ENCODE data around the gene IREB2.

Gene IREB2

GRCh38 chr15:78460737-78461136 lies 22.7 kb downstream of the IREB2 start:
- H2AFZ ChIP-seq (ENCODE audit: low read depth, low read length) = no peak overlapping the region
- H3K9ac ChIP-seq (ENCODE audit: low read length) = no peak overlapping the region
- H3K27me3 ChIP-seq (ENCODE audit: low read depth, low read length) = no peaks in the 10 kb centered on the region
- H3K4me1 ChIP-seq (ENCODE audit: low read length) = peaks cover 24% of the 10 kb centered on the region
- peaks cover 84% of the 10 kb centered on the region for H3K79me2 ChIP-seq (ENCODE audit: low read length)
- H3K4me2 ChIP-seq (ENCODE audit: low read length) = peak overlapping the region; percentile 42
- H3K4me3 ChIP-seq (ENCODE audit: low read length) = no peak overlapping the region
- 0 out of 2 replicates have a peak overlapping the region, but pooled peaks have one; percentile 8 for H3K27ac ChIP-seq (ENCODE audit: low read length)
- H3K9me3 ChIP-seq (ENCODE audit: insufficient read depth, low read length) = no peaks in the 10 kb centered on the region
- H3K36me3 ChIP-seq (replicated peaks; ENCODE audit: low read depth, low read length) = peaks cover 43% of the 10 kb centered on the region
- TF ChIP-seq CTCF (IDR thresholded peaks at IDR 0.05; ENCODE audit: low read depth, low read length) (no peak), EZH2phosphoT487 (IDR thresholded peaks at IDR 0.05; ENCODE audit: low read depth) (no peak)
- H4K20me1 ChIP-seq (ENCODE audit: insufficient read depth, low read length) = peaks cover 57% of the 10 kb centered on the region

GRCh38 chr15:78461171-78461888 lies 23.3 kb downstream of the IREB2 start:
- H3K27me3 ChIP-seq (ENCODE audit: low read depth, low read length) = no peaks in the 10 kb centered on the region
- H3K4me1 ChIP-seq (ENCODE audit: low read length) = peaks cover 23% of the 10 kb centered on the region
- no peak overlapping the region for H2AFZ ChIP-seq (ENCODE audit: low read depth, low read length)
- H3K27ac ChIP-seq (ENCODE audit: low read length) = 0 out of 2 replicates have a peak overlapping the region, but pooled peaks have one; percentile 8
- H3K9me3 ChIP-seq (ENCODE audit: insufficient read depth, low read length) = no peaks in the 10 kb centered on the region
- H4K20me1 ChIP-seq (ENCODE audit: insufficient read depth, low read length) = peaks cover 51% of the 10 kb centered on the region
- peaks cover 47% of the 10 kb centered on the region for H3K36me3 ChIP-seq (replicated peaks; ENCODE audit: low read depth, low read length)
- H3K9ac ChIP-seq (ENCODE audit: low read length) = no peak overlapping the region
- peaks cover 78% of the 10 kb centered on the region for H3K79me2 ChIP-seq (ENCODE audit: low read length)
- H3K4me3 ChIP-seq (ENCODE audit: low read length) = no peak overlapping the region
- peak overlapping the region; percentile 42 for H3K4me2 ChIP-seq (ENCODE audit: low read length)
- TF ChIP-seq CTCF (IDR thresholded peaks at IDR 0.05; ENCODE audit: low read depth, low read length) (no peak), EZH2phosphoT487 (IDR thresholded peaks at IDR 0.05; ENCODE audit: low read depth) (no peak)

GRCh38 chr15:78469031-78469430 lies 31.0 kb downstream of the IREB2 start:
- no peak overlapping the region for H3K4me3 ChIP-seq (ENCODE audit: low read length)
- H2AFZ ChIP-seq (ENCODE audit: low read depth, low read length) = no peak overlapping the region
- no peaks in the 10 kb centered on the region for H3K4me1 ChIP-seq (ENCODE audit: low read length)
- peaks cover 74% of the 10 kb centered on the region for H3K36me3 ChIP-seq (replicated peaks; ENCODE audit: low read depth, low read length)
- no peak overlapping the region for H3K27ac ChIP-seq (ENCODE audit: low read length)
- peaks cover 8% of the 10 kb centered on the region; the same call in 1 of the 2 replicates for H3K79me2 ChIP-seq (ENCODE audit: low read length)
- H4K20me1 ChIP-seq (ENCODE audit: insufficient read depth, low read length) = no peaks in the 10 kb centered on the region
- no peaks in the 10 kb centered on the region for H3K9me3 ChIP-seq (ENCODE audit: insufficient read depth, low read length)
- no peak overlapping the region for H3K9ac ChIP-seq (ENCODE audit: low read length)
- no peaks in the 10 kb centered on the region for H3K27me3 ChIP-seq (ENCODE audit: low read depth, low read length)
- no peak overlapping the region for H3K4me2 ChIP-seq (ENCODE audit: low read length)
- TF ChIP-seq EZH2phosphoT487 (IDR thresholded peaks at IDR 0.05; ENCODE audit: low read depth) (no peak), CTCF (IDR thresholded peaks at IDR 0.05; ENCODE audit: low read depth, low read length) (no peak)

GRCh38 chr15:78477295-78477694 lies 39.3 kb downstream of the IREB2 start:
- Histone ChIP-seq H4K20me1 (ENCODE audit: insufficient read depth, low read length) (no peaks in the 10 kb centered on the region), H3K4me1 (ENCODE audit: low read length) (no peaks in the 10 kb centered on the region), H3K27ac (ENCODE audit: low read length) (no peak overlapping the region), H3K27me3 (ENCODE audit: low read depth, low read length) (no peaks in the 10 kb centered on the region), H3K9me3 (ENCODE audit: insufficient read depth, low read length) (no peaks in the 10 kb centered on the region), H3K4me3 (ENCODE audit: low read length) (no peak overlapping the region), H2AFZ (ENCODE audit: low read depth, low read length) (no peak overlapping the region), H3K79me2 (ENCODE audit: low read length) (no peaks in the 10 kb centered on the region), H3K9ac (ENCODE audit: low read length) (no peak overlapping the region), H3K36me3 (replicated peaks; ENCODE audit: low read depth, low read length) (peaks cover 63% of the 10 kb centered on the region), H3K4me2 (ENCODE audit: low read length) (no peak overlapping the region)
- no peak for TF ChIP-seq EZH2phosphoT487 (IDR thresholded peaks at IDR 0.05; ENCODE audit: low read depth)
- TF ChIP-seq CTCF (IDR thresholded peaks at IDR 0.05; ENCODE audit: low read depth, low read length) = no peak
